Progenitor cell of endocrine pancreas (in vitro differentiated cells): ENCODE data around the gene PLN. TPM values are rescaled to one million over a fixed set of nuclear protein-coding genes. Genes with fewer than 3 reads are reported as not detected.

Source experiments
- DNase-seq: peaks from one replicate; pipeline ENCODE4 v3.0.0; 2021; ENCODE audit warnings: low spot score; ENCODE audit not compliant: unreplicated experiment
- H3K27ac Mint-ChIP-seq: 2 replicates; pipeline ENCODE4 v1.8.0; 2021; ENCODE audit warnings: mild to moderate bottlenecking, moderate library complexity, mixed read lengths
- H3K27me3 Mint-ChIP-seq: 2 replicates; pipeline ENCODE4 v1.8.0; 2021; ENCODE audit warnings: mixed read lengths
- H3K36me3 Mint-ChIP-seq: 2 replicates; pipeline ENCODE4 v1.8.0; 2022; ENCODE audit warnings: mixed read lengths; ENCODE audit not compliant: insufficient read depth
- H3K4me1 Mint-ChIP-seq: 2 replicates; pipeline ENCODE4 v1.8.0; 2021; ENCODE audit warnings: low read depth, mixed read lengths
- H3K4me3 Mint-ChIP-seq: 2 replicates; pipeline ENCODE4 v1.8.0; 2021; ENCODE audit warnings: low read depth, mild to moderate bottlenecking, moderate library complexity, mixed read lengths
- H3K9me3 Mint-ChIP-seq: 2 replicates; pipeline ENCODE4 v1.8.0; 2021; ENCODE audit warnings: low read depth, mixed read lengths
- CTCF ChIP-seq: fragments of 200-600 bp; sonication (generic); IDR thresholded peaks from one replicate; pipeline ENCODE4 v1.5.0; 2021; ENCODE audit warnings: antibody characterized with exemption, mild to moderate bottlenecking; ENCODE audit not compliant: unreplicated experiment
- total RNA-seq: library from RNA; stranded (reverse); gene quantifications from 2 replicates; pipeline ENCODE4 v1.2.1, GENCODE V29; 2021

PLN gene
- total RNA-seq, 1 donor from 2014 or later, result 0.55 TPM

GRCh38 chr6:118536478-118536877 lies 11.6 kb upstream of the PLN start:
- no peak for TF ChIP-seq CTCF
- H3K4me3 Mint-ChIP-seq, result no peak overlapping the region
- H3K9me3 Mint-ChIP-seq, result peaks cover 9% of the 10 kb centered on the region

GRCh38 chr6:118537574-118537973 lies 10.5 kb upstream of the PLN start:
- H3K27ac Mint-ChIP-seq, result no peak overlapping the region

More at GRCh38 chr6:118536478-118536877, 11.6 kb upstream of the PLN start:
- H3K36me3 Mint-ChIP-seq, result peaks cover 1% of the 10 kb centered on the region
- no peaks in the 10 kb centered on the region for H3K27me3 Mint-ChIP-seq
- no peak overlapping the region for H3K27ac Mint-ChIP-seq
- no peak for DNase-seq
- peaks cover 18% of the 10 kb centered on the region for H3K4me1 Mint-ChIP-seq

GRCh38 chr6:118542184-118542952 lies 5.7 kb upstream of the PLN start:
- Mint-ChIP-seq H3K4me3 (no peak overlapping the region), H3K27ac (no peak overlapping the region), H3K9me3 (peaks cover 5% of the 10 kb centered on the region), H3K27me3 (no peaks in the 10 kb centered on the region), H3K4me1 (peaks cover 19% of the 10 kb centered on the region), H3K36me3 (peaks cover 2% of the 10 kb centered on the region)
- no peak for TF ChIP-seq CTCF
- DNase-seq, result no peak

More at GRCh38 chr6:118537574-118537973, 10.5 kb upstream of the PLN start:
- no peak for TF ChIP-seq CTCF
- Mint-ChIP-seq H3K4me3 (no peak overlapping the region), H3K36me3 (no peaks in the 10 kb centered on the region), H3K27me3 (no peaks in the 10 kb centered on the region), H3K9me3 (peaks cover 2% of the 10 kb centered on the region), H3K4me1 (peaks cover 13% of the 10 kb centered on the region)
- no peak for DNase-seq

- no peak overlapping the region for H3K27ac Mint-ChIP-seq
- no peak for TF ChIP-seq CTCF
- no peak for DNase-seq
- peaks cover 17% of the 10 kb centered on the region for H3K4me1 Mint-ChIP-seq
- peaks cover 5% of the 10 kb centered on the region for H3K9me3 Mint-ChIP-seq
- H3K4me3 Mint-ChIP-seq, result no peak overlapping the region
- peaks cover 2% of the 10 kb centered on the region for H3K36me3 Mint-ChIP-seq
- H3K27me3 Mint-ChIP-seq, result no peaks in the 10 kb centered on the region
Measured at GRCh38 chr6:118544105-118544504, 4.0 kb upstream of the PLN start.

- no peak for TF ChIP-seq CTCF
- H3K27me3 Mint-ChIP-seq, result no peaks in the 10 kb centered on the region
- peaks cover 20% of the 10 kb centered on the region for H3K4me1 Mint-ChIP-seq
- H3K27ac Mint-ChIP-seq, result no peak overlapping the region
- no peak overlapping the region for H3K4me3 Mint-ChIP-seq
- peaks cover 5% of the 10 kb centered on the region for H3K9me3 Mint-ChIP-seq
- DNase-seq, result no peak
- H3K36me3 Mint-ChIP-seq, result peaks cover 2% of the 10 kb centered on the region
Measured at GRCh38 chr6:118546164-118546879, 1.8 kb upstream of the PLN start.
